Kasumi-1 (cell line): Measurements from ENCODE around the gene NUDT21.

Experiments used
- DNase-seq, 2 experiments: peaks; one replicate each; lab custom pipeline; 2025; lab: John Stamatoyannopoulos, UW

Gene NUDT21

DNA sequence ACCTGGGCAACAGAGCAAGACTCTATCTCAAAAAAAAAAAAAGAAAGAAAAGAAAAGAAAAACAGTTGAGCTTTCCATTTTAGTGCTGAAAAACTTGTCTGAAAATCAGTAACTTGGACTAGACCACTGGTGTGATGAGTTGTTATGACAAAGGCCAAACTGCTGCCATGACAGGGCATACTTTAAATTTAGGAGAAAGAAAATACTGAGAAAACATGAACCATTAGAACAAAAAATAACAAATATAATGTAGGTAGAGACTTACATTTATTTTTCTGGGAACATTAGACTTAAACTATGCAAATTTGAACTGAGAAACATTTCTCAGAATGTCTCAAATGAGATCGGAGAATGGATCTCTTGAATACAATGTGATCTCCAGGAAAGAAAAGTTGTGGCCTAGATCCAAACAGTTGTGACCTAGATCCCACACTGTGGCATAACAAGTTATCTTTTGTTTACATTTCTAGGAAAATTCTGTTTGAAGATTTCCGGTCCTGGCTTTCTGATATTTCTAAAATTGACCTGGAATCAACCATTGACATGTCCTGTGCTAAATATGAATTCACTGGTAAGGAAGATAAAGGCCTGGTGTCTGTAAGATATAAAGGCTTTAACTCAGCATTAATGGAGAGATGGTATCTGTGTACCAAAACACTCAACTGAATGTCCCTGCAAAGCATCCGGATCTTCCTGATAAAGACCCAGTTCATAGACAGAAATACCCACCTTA lies 11.1 kb upstream of the NUDT21 start:
- no peak for DNase-seq

DNA sequence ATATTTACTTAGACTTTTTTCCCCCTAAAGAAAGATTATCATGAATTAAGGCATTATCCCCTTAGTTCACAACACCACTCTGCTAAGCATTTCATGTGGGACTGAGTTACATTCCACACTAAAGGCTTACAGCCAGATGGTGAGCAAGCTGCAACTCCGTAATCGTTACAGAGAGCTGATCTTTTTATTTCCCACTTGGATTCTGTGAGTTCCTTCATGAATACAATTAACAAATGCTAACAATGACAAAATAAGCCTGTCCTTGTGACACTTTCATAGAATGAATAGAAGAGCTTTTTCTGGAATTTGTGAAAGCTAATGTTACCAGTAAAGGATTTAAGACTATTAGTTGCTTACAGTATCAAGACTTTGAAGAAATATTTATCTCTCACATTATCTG lies 9.0 kb upstream of the NUDT21 start:
- no peak for DNase-seq

DNA sequence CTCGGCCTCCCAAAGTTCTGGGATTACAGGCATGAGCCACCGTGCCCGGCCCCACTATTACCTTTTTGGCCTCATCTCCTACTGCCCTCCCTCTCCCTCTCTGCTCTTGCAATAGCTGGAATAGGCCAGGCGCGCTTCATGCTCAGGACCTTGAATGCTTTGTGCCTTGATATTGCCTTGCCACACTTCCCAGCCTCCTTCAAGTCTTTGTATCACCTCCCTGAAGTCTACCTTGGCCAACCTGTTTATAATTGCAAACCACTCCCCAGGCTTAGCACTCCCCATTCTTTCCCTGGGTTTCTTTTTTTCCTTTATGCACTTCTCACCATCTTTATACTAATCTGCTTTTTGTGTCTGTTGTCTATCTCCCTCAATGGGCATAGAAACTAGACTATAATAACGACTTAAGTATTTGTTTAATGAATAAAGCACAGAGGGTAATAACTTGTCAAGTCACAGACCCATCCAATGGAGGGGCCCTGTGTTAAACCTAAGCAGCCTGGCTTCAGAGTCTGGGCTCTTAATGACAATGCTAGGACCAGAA lies 6.9 kb upstream of the NUDT21 start:
- DNase-seq = no peak

DNA sequence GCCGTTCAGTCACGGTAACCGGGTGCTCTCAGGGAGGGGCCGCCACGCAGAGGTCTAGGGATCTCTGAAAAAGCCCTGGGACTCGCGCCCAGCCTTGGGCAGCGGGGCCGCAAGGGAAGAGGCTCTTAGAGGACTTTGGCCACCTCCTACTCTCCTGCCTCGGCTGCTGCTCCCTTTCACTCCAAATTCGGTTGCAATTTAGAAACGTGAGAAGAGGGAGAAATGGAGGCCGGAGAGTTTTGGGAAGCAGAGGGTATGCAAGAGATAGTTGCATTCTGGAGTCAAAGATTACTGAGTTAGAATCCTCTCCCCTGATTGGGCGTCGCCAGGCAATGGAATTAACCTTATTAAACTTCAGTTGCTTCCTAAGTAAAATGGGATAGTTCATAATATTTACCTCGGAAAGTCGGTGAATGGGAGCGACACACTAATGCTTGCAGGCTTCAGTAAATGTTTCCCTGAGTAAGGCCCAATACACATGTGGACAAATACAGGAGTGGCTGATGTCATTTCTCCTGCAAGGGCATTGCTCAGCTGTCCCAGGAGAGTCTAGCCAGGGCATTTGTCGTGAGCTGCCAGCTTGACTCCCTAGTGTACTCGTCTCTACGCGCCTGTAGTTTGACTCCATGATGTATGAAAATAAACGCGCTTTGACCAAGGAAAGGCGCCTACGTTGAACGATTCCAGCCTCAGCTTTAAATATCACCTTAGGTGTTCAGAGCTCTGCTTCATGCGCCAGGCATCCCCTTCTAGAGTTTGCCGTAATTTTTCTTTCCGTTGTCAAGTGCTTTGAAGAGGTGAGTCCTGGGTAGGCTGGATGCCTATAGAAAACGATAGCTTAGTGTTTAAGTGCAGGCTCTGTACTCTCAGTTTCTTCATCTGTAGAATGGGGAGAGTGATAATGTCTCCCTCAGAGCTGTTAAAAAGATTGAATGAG lies 889 bp upstream of the NUDT21 start:
- DNase-seq = peak; percentile 78 to 82

DNA sequence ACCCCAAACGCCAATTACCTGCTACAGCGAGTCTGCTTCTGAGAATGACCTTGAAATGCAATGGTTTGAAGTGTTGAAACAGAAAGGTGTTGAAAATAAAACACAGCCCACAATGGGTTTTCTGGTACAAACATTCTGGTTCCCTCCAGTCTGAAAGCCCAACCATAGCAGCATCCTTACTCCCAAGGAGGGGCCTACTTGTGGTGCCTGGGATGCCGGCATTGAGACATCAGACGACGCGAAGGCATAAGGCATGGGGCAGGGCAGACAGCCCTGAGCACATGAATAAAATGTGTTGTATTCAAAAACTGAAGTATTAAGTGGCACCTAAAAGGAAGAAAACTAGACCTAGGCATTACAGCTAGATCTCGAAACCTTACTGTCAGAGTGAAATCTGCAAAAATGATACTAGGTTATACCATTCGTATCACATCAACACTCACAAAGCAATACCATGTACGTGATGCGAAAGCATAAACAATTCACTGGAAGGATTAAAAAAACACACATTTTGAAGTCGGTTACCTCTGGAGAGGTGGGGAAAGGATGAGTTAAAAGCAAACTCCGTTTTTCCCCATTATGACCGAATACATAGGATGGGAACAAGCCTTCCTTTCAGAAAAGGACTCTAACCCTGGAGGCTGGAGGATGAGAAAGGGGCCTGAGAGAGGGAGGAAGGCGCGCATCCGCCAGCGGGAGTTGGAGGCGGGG lies 702 bp downstream of the NUDT21 start:
- DNase-seq = peak; percentile 3 to 16

DNA sequence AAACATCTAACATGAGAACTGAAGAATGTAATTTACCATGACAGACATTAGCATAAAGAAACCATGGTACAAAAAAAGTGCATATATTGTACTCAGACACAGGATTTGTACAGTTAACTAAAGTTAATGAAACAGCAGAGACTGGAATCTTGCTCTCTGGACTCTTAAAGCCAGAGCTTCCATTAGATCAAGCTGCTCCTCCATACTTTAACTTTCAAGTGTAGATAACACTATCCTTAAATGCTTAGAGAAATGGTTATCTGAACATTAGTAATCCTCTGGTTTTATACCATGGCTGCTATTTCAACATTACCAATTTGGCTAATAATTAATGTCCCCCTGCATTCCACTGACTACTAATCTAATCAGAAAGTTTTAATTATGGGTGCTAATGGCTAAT lies 3.1 kb downstream of the NUDT21 start:
- DNase-seq = no peak

DNA sequence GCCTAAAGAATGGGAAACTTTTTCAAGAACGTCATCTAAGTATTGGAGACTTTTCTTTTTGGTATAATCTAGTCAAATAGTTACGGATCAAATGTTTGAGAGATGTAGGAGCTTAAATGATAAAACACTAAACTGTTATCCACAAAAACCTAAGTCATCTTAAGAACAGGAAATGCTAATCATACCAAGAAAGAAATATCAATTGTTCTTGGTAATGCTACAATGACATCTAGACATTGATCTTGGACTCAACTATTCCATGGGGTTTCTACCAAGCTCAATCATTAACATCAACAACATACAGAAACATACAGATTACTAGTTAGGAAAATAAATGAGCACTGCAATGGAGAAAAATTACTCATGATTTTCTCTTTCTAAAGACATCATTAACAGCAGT lies 3.8 kb downstream of the NUDT21 start:
- no peak for DNase-seq

DNA sequence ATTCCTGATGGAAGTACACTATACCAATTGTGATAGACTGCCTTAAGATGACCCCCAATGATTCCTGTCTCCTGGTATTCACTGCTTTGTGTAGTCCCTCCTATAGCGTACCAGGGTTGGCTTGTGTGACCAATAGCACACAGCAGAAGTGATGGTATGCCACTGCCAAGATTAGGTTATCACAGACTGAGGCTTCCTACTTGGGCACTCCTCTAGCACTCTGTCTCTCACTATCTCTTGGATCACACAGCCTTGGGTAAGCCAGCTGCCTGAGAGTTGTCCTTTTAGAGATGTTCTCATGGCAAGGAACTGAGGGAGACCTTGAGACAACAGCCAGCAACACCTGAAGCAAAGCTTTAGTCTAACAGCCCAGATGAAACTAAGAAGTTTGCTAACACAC lies 13.1 kb downstream of the NUDT21 start:
- no peak for DNase-seq

DNA sequence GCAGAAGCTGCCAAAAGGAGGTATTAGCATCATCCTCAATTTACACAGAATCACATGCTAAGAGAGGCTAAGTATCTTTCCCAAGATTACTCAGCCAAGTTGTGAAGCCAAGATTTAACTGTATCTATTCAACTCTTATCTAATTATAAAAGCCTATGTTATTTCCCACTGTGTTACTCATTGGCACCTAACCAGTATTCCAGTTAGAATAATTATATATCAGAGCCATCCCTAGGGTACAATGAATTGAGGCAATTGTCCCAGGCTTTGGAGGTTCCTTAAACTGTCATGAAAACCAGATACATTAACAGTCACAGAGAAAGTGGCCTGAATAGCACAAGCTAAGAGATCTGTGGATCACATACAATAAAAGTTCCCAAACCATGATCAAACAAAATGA lies 14.9 kb downstream of the NUDT21 start:
- DNase-seq = no peak

DNA sequence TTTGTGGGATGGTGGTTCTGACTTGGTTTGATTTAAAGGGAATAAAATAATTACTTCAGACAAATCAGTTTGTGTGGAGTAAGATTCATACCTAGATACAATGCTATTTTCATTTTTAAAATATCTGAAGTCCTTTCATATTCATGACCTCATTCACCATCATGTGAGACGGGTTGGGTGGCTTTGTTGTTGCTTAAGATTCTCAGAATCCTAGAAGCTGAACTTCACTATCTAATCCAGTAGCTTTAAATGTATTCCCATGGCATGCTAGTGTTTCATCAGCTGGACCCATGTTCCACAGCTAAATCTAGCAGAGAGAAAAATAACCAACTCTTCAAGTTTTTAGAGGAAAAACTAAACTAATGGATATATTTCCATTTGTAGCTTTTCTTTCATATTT lies 23.0 kb downstream of the NUDT21 start:
- DNase-seq = no peak

DNA sequence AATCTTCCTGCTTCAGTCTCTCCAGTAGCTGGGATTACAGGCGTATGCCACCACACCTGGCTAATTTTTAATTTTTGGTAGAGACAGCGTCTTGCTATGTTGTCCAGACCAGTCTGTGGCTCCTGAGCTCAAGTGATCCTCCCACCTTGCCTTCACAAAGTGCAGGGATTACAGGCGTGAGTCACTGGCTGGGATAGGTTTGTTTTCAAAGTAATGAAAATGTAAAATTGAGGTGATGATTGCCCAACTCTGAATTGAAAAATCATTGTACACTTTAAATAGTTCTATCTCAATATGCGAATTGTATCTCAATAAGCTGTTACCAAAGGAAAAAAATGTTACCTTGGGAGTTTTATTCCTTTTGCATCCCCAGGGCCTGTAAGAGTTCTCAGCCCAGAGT lies 24.5 kb downstream of the NUDT21 start:
- DNase-seq = no peak

DNA sequence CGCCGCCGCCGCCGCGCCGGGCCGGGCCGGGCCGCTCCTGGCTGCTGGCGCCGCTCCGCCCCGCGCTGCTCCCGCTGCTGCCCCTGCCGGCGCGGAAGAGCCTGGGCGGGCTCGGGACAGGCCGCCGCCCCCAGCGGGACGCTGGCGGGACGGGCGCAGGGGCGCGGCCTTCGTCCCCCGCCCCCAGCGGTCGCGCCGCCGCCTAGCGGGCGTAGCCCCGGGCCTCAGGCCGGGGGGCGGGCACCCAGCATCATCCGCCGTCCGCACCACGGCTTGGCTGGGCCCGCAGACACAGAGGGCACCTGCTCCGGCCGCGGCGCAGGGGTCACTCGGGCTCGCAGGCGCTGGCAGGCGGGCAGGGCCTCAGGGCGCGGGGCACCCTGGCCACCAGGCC lies 25.7 kb downstream of the NUDT21 start, which contains the start of gene AMFR:
AMFR (minus strand) TSS at position 107 of the 394 bp plus-strand sequence. CDS start 218 bp downstream, outside the sequence.
- peak; percentile 43 to 52 for DNase-seq

DNA sequence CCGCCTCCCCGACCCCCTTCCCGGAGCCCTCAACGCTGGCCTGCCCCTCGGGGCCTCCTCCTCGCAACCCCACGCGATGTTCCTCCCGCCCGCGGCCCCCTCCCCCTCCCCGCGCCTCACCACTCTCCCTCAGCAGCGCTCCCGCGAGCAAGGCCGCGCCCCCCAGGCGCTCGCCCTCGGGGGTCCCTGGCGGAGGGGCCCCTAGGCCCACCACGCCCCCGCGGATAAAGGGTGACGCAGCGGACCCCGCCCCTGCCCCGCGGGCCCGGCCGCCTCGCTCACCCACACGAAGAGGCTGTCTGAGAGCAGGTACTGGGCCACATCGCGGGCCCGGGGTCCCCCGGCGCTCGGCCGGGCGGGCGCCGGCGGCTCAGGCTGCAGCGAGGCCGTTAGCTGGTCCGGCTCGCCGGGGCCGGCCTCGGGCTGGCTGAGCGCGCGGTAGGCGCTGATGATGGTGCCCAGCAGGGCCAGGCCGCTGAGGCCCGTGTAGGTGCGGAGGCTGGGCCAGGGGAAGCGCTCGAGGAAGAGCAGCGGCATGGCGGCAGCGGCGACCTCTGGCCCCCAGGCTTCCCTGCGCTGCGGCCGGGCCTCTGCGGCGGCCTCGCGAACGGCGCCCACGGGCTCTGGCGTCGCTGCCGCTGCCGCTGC lies 26.2 kb downstream of the NUDT21 start:
- peak in 1 of 2 experiments; percentile 19 for DNase-seq

DNA sequence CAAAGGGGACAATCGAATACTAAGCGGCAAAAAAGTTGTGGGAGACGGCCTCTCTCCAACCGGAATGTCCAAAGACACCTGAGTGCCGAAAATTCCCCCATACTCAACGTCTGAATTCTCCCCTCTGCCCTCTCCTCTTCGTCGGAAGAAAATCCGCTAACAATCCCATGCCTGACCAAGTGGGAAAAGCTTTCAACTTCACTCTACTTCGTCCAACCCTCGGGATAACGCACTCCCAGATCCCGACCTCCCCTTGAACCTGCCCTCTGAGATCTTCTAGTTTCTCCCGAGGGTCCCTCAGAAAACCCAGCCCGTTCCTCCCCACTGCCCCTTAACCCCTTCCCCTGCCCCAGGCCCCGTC lies 26.7 kb downstream of the NUDT21 start:
- DNase-seq = peak in 1 of 2 experiments; percentile 20

DNA sequence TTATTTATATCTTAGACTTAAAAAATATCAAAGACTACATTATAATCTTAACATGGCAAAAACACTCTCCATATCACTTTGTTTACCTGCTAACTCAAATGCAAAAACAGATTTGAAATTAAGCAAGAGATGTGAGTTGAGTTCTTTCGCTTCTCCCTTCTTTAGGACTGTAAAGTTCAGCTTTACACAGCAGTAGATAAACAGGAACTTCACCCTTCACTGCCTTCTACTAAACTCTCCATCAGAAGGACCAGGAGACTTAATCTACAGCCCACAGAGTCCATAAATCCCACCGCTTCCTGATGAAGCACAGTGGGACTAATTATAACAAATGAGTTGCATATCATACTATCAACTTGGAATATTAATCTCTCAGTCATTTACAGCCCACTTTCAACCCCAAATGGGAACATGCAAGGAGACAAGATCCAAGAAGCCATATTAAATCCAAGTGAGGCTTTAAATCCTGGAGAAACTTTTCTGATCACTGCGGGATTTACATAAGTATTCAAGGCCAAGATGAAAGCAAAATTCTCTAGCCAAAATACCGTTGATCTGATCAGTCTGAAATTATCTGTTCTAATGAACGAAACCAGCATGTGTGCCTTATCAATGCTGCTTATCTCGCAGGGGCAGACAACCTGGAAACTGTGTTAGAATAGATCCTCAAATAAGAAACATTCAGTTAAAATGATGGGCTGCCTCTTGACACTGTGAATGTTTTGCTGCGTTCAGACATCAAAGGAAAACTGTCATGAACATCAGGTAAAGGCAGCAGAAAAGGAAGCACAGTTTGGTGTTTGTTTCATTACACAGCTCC lies 27.3 kb downstream of the NUDT21 start:
- DNase-seq = peak; percentile 48 to 58

DNA sequence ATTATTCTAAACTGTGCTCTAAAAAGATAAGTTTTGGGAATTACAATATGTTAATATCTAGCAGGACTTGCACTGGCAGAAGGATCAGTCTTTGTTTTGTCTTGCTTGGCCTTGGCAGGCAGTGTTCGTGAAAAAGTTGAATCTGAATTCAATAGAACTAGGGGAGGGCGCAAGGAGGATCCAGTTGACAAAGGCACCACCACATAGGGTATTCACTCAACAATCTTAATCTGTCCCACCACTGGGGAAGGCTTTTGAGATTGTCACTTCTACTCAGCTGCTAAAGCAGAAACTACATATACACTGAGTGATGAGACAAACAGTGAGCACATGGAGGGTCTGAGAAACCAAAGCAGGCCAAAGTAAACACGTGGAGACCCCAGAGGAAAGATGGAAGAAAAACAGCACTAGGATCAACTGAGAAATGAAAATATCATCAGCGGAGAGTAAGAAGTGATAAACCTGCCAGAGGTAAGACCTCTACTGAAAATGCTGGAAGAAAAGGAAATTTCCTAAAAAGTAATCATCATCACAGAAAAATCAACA lies 28.2 kb downstream of the NUDT21 start:
- no peak for DNase-seq

DNA sequence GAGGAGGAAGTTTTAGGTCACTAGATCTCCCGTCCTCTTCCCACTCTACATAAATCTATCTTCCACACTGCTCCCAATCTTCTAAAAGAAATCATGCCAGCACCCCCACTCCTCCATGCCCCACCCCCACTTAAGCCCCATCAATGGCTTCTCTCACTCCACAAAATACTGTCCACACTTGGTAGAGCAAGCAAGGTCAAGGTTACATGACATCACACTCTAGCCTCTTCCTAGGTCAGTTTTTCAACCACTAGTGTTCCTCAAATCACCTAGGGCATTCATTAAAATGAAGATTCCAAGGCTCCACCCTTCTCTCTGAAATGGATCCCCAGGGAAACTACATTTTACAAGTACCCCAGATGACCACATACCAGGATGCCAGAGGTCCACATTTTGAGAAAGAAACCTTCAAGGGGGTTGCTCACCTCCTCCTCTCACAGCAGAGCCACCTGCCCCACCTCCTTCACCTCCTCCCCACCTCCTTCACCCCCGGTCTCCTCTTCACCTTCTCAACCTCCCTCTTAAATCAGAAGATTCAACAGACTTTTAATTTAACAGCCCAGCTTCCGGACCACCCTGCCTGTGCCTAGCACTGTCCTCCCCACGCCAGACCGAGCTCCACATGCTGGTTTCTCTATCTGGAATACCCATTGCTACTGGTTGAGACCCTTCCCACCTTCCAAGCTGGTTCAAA lies 29.0 kb downstream of the NUDT21 start:
- DNase-seq = no peak

DNA sequence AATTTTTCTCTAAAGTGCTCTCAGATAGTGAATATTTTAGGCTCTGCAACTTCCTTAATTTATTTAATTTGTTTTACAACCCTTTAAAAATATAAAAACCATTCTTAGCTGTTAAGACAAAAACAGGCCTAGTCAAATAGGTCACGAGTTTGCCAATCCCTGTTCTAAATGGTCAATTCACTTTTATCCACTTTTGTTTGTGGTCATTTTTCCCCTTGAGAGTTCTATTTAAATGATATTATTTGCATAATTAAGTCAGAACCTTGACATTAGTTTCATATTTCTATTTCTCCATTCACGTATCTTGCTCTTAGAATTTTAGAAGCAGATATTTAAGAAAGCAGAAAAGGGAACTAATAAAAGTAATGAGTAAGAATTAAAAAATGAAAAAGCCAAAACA lies 29.8 kb downstream of the NUDT21 start:
- DNase-seq = no peak

DNA sequence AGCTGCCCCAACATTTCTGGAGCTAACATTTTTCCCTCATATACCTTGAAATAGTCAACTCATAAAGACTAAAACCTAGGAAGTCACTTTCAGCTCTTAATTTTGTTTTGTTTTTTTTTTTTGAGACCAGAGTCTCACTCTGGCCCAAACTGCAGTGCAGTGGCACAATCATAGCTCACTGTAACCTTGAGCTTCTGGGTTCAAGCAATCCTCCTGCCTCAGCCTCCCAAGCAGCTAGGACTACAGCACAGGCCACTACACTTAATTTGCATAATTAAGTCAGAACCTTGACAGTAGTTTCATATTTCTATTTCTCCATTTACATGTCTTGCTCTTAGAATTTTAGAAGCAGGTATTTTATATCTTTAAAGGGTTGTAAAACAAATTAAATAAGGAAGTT lies 30.5 kb downstream of the NUDT21 start:
- no peak for DNase-seq
